Esophagus muscularis mucosa (tissue), 4 donors: ENCODE measurements around the gene UST. TPM values are rescaled to one million over a fixed set of nuclear protein-coding genes. Genes with fewer than 3 reads are reported as not detected.

ENCODE experiments used
- DNase-seq: peaks from one replicate; pipeline ENCODE4 v3.0.0-alpha.2; 2017; ENCODE audit errors: extremely low spot score
- H3K27ac ChIP-seq, 4 donors: fragments of 200-600 bp; sonication (generic); replicated peaks in 1 of 4; 1 replicate in 3 of 4; 2 replicates in 1 of 4; pipeline ENCODE4 v1.5.1; 2016 to 2019; ENCODE audit warnings: mild to moderate bottlenecking in 1 of 4
- H3K27me3 ChIP-seq, 4 donors: fragments of 200-600 bp; sonication (generic); one replicate each; pipeline versions ENCODE4 v1.5.1 to v1.6.0; 2016 to 2019
- H3K36me3 ChIP-seq, 4 donors: fragments of 200-600 bp; sonication (generic); one replicate each; pipeline ENCODE4 v1.5.1; 2016 to 2019
- H3K4me1 ChIP-seq, 4 donors: fragments of 200-600 bp; sonication (generic); one replicate each; pipeline ENCODE4 v1.5.1; 2016 to 2019
- H3K4me3 ChIP-seq, 4 donors: fragments of 200-600 bp; sonication (generic); 1 replicate in 2 of 4; 2 replicates in 2 of 4; pipeline ENCODE4 v1.5.1; 2016 to 2019; ENCODE audit warnings: mild to moderate bottlenecking in 4 of 4, moderate library complexity in 1 of 4
- H3K9me3 ChIP-seq, 4 donors: fragments of 200-600 bp; sonication (generic); 1 replicate in 3 of 4; 2 replicates in 1 of 4; pipeline ENCODE4 v1.5.1; 2016 to 2019
- EP300 ChIP-seq: sonication (generic); formaldehyde crosslinking; IDR thresholded peaks from one replicate; pipeline ENCODE4 v1.6.1; 2017; ENCODE audit warnings: antibody characterized with exemption
- POLR2A ChIP-seq: fragments of 450-650 bp; IDR thresholded peaks from one replicate; pipeline ENCODE4 v1.6.1; 2017; ENCODE audit warnings: antibody characterized with exemption, moderate library complexity, mild to moderate bottlenecking, low read depth
- POLR2AphosphoS5 ChIP-seq, 2 donors: sonication (generic); formaldehyde crosslinking; IDR thresholded peaks; one replicate each; pipeline ENCODE4 v1.6.1; 2017; ENCODE audit warnings: antibody characterized with exemption in 2 of 2
- WGBS: methylation state at CpG from one replicate; pipeline ENCODE4 v1.1.5; 2018; 5-methylcytosine and 5-hydroxymethylcytosine counted together
- intact Hi-C: fragments of 100-400 bp; cut with DNase I; formaldehyde crosslinking; loops from one replicate; pipeline ENCODE4 v1.15.1; 2023
- total RNA-seq, 4 donors: library from RNA; depleted of rRNA; stranded (reverse); fragments of >200 nt; gene quantifications; one replicate each; pipeline versions ENCODE4 v1.1.0 to v1.2.1, GENCODE V29; 2016
- TF ChIP-seq, protein P1 (sequence below), 3 experiments: fragments of 200-600 bp in 2 of 3; fragments of 450-650 bp in 1 of 3; sonication (generic) in 2 of 3; IDR thresholded peaks; one replicate each; pipeline ENCODE4 v1.5.1; 2017 to 2019; ENCODE audit warnings: antibody characterized with exemption in 3 of 3, mild to moderate bottlenecking in 2 of 3, moderate library complexity in 1 of 3

The UST gene
- total RNA-seq, 4 donors from 2014 or later = 29.1 to 46.3 (median 32.4) TPM

DNA sequence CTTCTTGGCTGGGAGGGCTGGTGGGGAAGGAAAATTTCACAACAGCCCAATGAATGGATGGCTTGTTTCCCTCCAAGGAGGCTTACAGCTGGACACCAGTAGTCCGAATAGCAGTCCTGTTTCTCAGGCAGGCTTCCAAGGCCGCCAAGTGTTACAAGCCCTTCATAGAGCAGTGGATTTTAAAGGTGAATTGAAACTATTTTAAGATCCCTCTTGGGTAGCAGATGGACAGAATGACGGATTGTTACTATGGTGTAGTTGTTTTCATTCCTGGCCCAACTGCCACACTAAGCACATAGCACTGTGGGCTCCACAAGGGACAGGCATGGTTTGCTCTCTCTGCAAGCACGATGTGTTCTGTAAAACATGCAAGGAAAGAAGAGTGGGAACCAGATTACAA, 367.3 kb downstream of the UST start:
- Histone ChIP-seq H3K27ac (no peak overlapping the region), H3K9me3 (no peaks in the 10 kb centered on the region), H3K36me3 (no peaks in the 10 kb centered on the region), H3K27me3 (no peaks in the 10 kb centered on the region), H3K4me3 (no peak overlapping the region), H3K4me1 (peaks cover 0 to 4% (median 0%) of the 10 kb centered on the region in 4 donors)
- TF ChIP-seq POLR2A (no peak), EP300 (no peak), POLR2AphosphoS5 (IDR thresholded peaks at IDR 0.05) (no peak)
- TF ChIP-seq, protein P1, sequence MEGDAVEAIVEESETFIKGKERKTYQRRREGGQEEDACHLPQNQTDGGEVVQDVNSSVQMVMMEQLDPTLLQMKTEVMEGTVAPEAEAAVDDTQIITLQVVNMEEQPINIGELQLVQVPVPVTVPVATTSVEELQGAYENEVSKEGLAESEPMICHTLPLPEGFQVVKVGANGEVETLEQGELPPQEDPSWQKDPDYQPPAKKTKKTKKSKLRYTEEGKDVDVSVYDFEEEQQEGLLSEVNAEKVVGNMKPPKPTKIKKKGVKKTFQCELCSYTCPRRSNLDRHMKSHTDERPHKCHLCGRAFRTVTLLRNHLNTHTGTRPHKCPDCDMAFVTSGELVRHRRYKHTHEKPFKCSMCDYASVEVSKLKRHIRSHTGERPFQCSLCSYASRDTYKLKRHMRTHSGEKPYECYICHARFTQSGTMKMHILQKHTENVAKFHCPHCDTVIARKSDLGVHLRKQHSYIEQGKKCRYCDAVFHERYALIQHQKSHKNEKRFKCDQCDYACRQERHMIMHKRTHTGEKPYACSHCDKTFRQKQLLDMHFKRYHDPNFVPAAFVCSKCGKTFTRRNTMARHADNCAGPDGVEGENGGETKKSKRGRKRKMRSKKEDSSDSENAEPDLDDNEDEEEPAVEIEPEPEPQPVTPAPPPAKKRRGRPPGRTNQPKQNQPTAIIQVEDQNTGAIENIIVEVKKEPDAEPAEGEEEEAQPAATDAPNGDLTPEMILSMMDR (IDR thresholded peaks at IDR 0.05) = no peak
- intact Hi-C loops = no loop called here
- WGBS = 67% methylated on average over 4 of the region's 4 CpGs
- DNase-seq = no peak

DNA sequence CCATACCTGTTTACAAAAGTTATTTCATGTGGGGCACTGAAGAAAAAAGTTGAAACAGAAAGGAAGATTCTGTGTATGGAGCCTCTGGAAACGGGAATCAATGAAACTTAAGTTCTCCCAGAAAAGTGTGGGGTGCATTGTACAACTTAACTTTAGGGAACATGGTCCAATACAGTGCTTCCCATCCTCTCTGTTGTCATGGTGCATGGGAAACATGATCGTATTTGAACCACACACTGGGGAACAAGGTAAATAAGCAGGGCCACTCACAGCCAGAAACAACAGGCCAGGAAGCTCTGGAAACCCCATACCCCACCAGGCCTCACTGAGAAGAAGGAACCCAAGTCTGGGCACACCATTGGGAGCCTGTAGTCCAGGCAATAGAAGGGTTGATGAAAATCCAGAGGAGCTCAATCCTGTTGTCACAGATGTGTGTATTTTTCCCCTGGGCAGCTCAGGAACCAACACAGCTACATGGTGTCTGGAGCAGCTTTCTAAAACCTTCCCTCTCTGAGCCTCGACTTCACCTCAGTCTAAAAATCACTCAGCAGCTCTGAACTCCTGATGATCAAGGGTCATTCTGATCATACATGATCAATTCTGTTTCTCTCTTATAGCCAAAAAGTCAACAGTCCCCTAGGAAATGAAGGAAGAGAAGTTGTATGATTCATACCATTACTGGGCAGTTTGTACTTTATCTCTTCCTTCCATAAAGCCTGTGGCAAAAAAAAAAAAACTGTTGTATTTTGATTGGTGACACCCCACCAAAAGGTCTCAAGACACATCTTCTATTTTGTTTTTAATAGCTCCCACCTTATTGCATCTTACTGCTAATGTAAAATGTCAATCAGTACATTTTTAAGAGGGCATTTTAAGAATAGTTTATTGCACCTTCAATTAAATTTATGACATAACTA, 372.2 kb downstream of the UST start:
- H3K4me3 ChIP-seq = no peak overlapping the region
- peaks cover 0 to 4% (median 0%) of the 10 kb centered on the region in 4 donors for H3K4me1 ChIP-seq
- intact Hi-C loops = no loop called here
- WGBS = 86% methylated on average over 3 of the region's 3 CpGs
- no peak for DNase-seq
- no peaks in the 10 kb centered on the region for H3K9me3 ChIP-seq
- H3K36me3 ChIP-seq = no peaks in the 10 kb centered on the region
- H3K27me3 ChIP-seq = no peaks in the 10 kb centered on the region
- no peak overlapping the region for H3K27ac ChIP-seq
- no peak for TF ChIP-seq POLR2A
- TF ChIP-seq, protein P1 (IDR thresholded peaks at IDR 0.05) = no peak
- TF ChIP-seq POLR2AphosphoS5 (IDR thresholded peaks at IDR 0.05) = no peak
- TF ChIP-seq EP300 = no peak

DNA sequence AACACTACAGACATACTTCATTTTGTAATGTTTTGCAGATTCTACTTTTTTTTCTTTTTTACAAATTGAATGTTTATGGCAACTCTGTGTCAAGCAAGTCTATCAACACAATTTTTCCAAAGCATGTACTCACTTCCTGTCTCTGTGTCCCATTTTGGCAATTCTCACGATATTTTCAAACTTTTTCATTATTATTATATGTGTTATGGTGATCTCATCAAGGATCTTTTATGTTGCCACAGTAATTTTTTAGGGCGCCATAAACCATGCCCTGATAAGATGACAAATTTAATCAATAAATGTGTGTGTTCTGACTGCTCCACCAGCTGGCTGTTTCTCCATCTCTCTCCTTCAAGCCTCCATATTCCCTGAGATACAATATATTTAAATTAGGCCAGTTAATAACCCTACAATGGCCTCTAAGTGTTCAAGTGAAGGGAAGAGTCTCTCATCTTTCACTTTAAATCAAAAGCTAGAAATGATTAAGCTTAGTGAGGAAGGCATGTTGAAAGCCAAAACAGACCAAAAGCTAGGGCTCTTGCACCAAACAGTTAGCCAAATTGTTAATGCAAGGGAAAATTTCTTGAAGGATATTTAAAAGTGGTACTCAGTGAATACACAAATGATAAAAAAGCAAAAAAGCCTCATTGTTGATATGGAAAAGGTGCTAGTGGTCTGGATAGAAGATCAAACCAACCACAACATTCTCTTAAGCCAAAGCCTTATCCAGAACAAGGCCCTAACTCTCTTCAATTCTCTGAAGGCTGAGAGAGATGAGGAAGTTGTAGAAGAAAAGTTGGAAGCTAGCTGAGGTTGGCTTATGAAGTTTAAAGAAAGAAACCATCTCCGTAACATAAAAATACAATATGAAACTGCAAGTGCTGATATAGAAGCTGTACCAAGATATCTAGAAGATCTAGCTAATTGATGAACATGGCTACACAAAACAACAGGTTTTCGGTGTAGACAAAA, 376.3 kb downstream of the UST start:
- TF ChIP-seq POLR2AphosphoS5 (IDR thresholded peaks at IDR 0.05) = no peak
- TF ChIP-seq EP300 = no peak
- TF ChIP-seq POLR2A = no peak
- TF ChIP-seq, protein P1 (IDR thresholded peaks at IDR 0.05) = no peak
- intact Hi-C loops = no loop called here
- no peak overlapping the region for H3K4me3 ChIP-seq
- no peak for DNase-seq
- WGBS = 66% methylated on average over 4 of the region's 4 CpGs
- H3K9me3 ChIP-seq = no peaks in the 10 kb centered on the region
- H3K4me1 ChIP-seq = no peaks in the 10 kb centered on the region
- no peaks in the 10 kb centered on the region for H3K27me3 ChIP-seq
- no peak overlapping the region for H3K27ac ChIP-seq
- H3K36me3 ChIP-seq = no peaks in the 10 kb centered on the region

DNA sequence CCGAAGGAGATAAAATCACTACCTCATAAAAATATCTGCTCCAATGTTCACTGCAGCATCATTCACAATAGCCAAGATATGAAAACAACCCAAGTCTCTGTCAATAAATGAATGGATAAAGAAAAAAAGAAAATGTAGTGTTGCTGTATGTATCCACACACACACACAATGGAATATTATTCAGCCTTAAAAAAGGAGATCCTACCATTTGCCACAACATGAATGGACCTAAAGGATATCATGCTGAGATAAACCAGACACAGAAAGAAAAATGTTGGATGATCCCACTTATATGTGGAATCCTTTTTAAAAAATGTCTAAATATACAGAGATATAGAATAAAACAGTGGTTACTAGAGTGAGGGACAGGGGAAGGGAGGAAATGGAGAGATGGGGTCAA, 378.5 kb downstream of the UST start:
- H3K36me3 ChIP-seq = no peaks in the 10 kb centered on the region
- no peak for TF ChIP-seq EP300
- no peak for TF ChIP-seq POLR2AphosphoS5 (IDR thresholded peaks at IDR 0.05)
- TF ChIP-seq, protein P1 (IDR thresholded peaks at IDR 0.05) = no peak
- TF ChIP-seq POLR2A = no peak
- no peaks in the 10 kb centered on the region for H3K4me1 ChIP-seq
- no peaks in the 10 kb centered on the region for H3K9me3 ChIP-seq
- intact Hi-C loops = no loop called here
- WGBS = 96% methylated on average over 1 of the region's 1 CpG
- no peak overlapping the region for H3K27ac ChIP-seq
- DNase-seq = no peak
- H3K4me3 ChIP-seq = no peak overlapping the region
- no peaks in the 10 kb centered on the region for H3K27me3 ChIP-seq
